SU-DHL-6 (cell line): ENCODE results near the gene ERLEC1.
A peak's percentile ranks its signal among the peaks of the same experiment; 100 is the strongest.

Source experiments
- H2AFZ ChIP-seq: fragments of 200-600 bp; sonication (generic); 2 replicates; pipeline ENCODE4 v1.6.1; 2014; ENCODE audit warnings: low read depth, mild to moderate bottlenecking, moderate library complexity, mixed read lengths, antibody characterized with exemption, low read length; ENCODE audit not compliant: severe bottlenecking
- H3F3A ChIP-seq: fragments of 200-600 bp; shearing (Covaris generic); 2 replicates; pipeline ENCODE4 v1.6.0; 2016; ENCODE audit warnings: antibody characterized with exemption, mild to moderate bottlenecking; ENCODE audit not compliant: insufficient read depth
- H3K27ac ChIP-seq: fragments of 200-600 bp; sonication (generic); 2 replicates; pipeline ENCODE4 v1.5.1; 2016; ENCODE audit warnings: low read depth, mild to moderate bottlenecking, low read length, moderate library complexity, mixed read lengths
- H3K27me3 ChIP-seq: fragments of 200-600 bp; sonication (generic), shearing (Covaris generic); 2 replicates; pipeline ENCODE4 v1.6.0; 2014; ENCODE audit warnings: mild to moderate bottlenecking, low read length
- H3K36me3 ChIP-seq: fragments of 200-600 bp; sonication (generic); 2 replicates; pipeline ENCODE4 v1.6.1; 2014; ENCODE audit warnings: mild to moderate bottlenecking, low read length, mixed read lengths
- H3K4me2 ChIP-seq: fragments of 300-600, 200-600 bp; shearing (Covaris generic), sonication (generic); 2 replicates; pipeline ENCODE4 v1.6.0; 2014; ENCODE audit warnings: low read length, low read depth, mild to moderate bottlenecking; ENCODE audit not compliant: poor library complexity, severe bottlenecking
- H3K4me3 ChIP-seq: fragments of 200-600 bp; sonication (generic); 2 replicates; pipeline ENCODE4 v1.5.1; 2014; ENCODE audit warnings: antibody characterized with exemption, low read length, mild to moderate bottlenecking, mixed read lengths; ENCODE audit not compliant: insufficient read depth, poor library complexity, severe bottlenecking
- H3K79me2 ChIP-seq: fragments of 200-600 bp; sonication (generic); 2 replicates; pipeline ENCODE4 v1.6.1; 2014; ENCODE audit warnings: mild to moderate bottlenecking, low read length, moderate library complexity; ENCODE audit not compliant: insufficient read depth
- H3K9ac ChIP-seq: fragments of 200-600 bp; sonication (generic); 2 replicates; pipeline ENCODE4 v1.7.0; 2014; ENCODE audit warnings: mild to moderate bottlenecking, low read length
- H3K9me2 ChIP-seq: fragments of 200-600 bp; sonication (generic); replicated peaks from 2 replicates; pipeline ENCODE4 v1.6.1; 2014; ENCODE audit warnings: low read length; ENCODE audit not compliant: insufficient read depth
- H3K9me3 ChIP-seq: fragments of 200-600 bp; sonication (generic); 2 replicates; pipeline ENCODE4 v1.6.1; 2014; ENCODE audit warnings: low read length, mixed read lengths; ENCODE audit not compliant: insufficient read depth
- H4K20me1 ChIP-seq: fragments of 200-600 bp; sonication (generic); 2 replicates; pipeline ENCODE4 v1.6.1; 2014; ENCODE audit warnings: low read depth, mild to moderate bottlenecking, antibody characterized with exemption, low read length, moderate library complexity, mixed read lengths
- CTCF ChIP-seq: fragments of 200-600 bp; sonication (generic); IDR thresholded peaks from one replicate; pipeline ENCODE4 v1.5.1; 2017; ENCODE audit warnings: antibody characterized with exemption, mild to moderate bottlenecking, low read length, moderate library complexity; ENCODE audit not compliant: insufficient read depth, poor library complexity, severe bottlenecking
- EZH2phosphoT487 ChIP-seq: fragments of 200-600 bp; sonication (generic), shearing (Covaris generic); conservative IDR thresholded peaks from 2 replicates; pipeline ENCODE4 v1.6.1; 2018; ENCODE audit warnings: mild to moderate bottlenecking, antibody characterized with exemption, low read length, moderate library complexity, mixed read lengths

The ERLEC1 gene

GRCh38 chr2:53769318-53769945, 17.4 kb upstream of the ERLEC1 start:
- H3K27ac ChIP-seq, result peak overlapping the region; percentile 5; the same call in 1 of the 2 replicates

GRCh38 chr2:53770264-53770663, 16.6 kb upstream of the ERLEC1 start:
- Histone ChIP-seq H2AFZ (no peak overlapping the region), H3K27ac (peak overlapping the region; percentile 6; the same call in 1 of the 2 replicates), H4K20me1 (no peaks in the 10 kb centered on the region), H3K9me3 (no peaks in the 10 kb centered on the region), H3F3A (peaks cover 46% of the 10 kb centered on the region), H3K27me3 (no peaks in the 10 kb centered on the region), H3K4me3 (no peak overlapping the region), H3K9ac (no peak overlapping the region), H3K36me3 (peaks cover 18% of the 10 kb centered on the region), H3K79me2 (peaks cover 43% of the 10 kb centered on the region), H3K4me2 (peak overlapping the region; percentile 92), H3K9me2 (no peaks in the 10 kb centered on the region)
- no peak for TF ChIP-seq EZH2phosphoT487
- no peak for TF ChIP-seq CTCF

More at GRCh38 chr2:53769318-53769945, 17.4 kb upstream of the ERLEC1 start:
- no peak overlapping the region for H2AFZ ChIP-seq
- TF ChIP-seq CTCF (no peak), EZH2phosphoT487 (no peak)
- no peaks in the 10 kb centered on the region for H3K9me3 ChIP-seq
- peaks cover 41% of the 10 kb centered on the region for H3K79me2 ChIP-seq
- H3K9ac ChIP-seq, result peak overlapping the region; percentile 86
- peaks cover 10% of the 10 kb centered on the region; the same call in 1 of the 2 replicates for H3K36me3 ChIP-seq
- H3K27me3 ChIP-seq, result no peaks in the 10 kb centered on the region
- peak overlapping the region; percentile 92 for H3K4me2 ChIP-seq
- H3K4me3 ChIP-seq, result peak overlapping the region; percentile 79
- peaks cover 38% of the 10 kb centered on the region for H3F3A ChIP-seq
- no peaks in the 10 kb centered on the region for H3K9me2 ChIP-seq
- no peaks in the 10 kb centered on the region for H4K20me1 ChIP-seq

GRCh38 chr2:53777134-53777533, 9.7 kb upstream of the ERLEC1 start:
- Histone ChIP-seq H2AFZ (no peak overlapping the region), H3K27me3 (no peaks in the 10 kb centered on the region), H3K9me2 (no peaks in the 10 kb centered on the region), H3K4me3 (no peak overlapping the region), H3K4me2 (no peak overlapping the region), H3K9ac (no peak overlapping the region), H3K27ac (no peak overlapping the region), H3K36me3 (peaks cover 29% of the 10 kb centered on the region), H4K20me1 (no peaks in the 10 kb centered on the region), H3F3A (peaks cover 37% of the 10 kb centered on the region), H3K79me2 (peaks cover 71% of the 10 kb centered on the region), H3K9me3 (no peaks in the 10 kb centered on the region)
- TF ChIP-seq EZH2phosphoT487 (no peak), CTCF (no peak)
